ENCODE results near the gene CDH13.
A peak's percentile ranks its signal among the peaks of the same experiment; 100 is the strongest.

The CDH13 gene

GRCh38 chr16:82653550-82654511 is 27.1 kb downstream of the CDH13 start:
- DNase-seq = peak; percentile 98

DNA sequence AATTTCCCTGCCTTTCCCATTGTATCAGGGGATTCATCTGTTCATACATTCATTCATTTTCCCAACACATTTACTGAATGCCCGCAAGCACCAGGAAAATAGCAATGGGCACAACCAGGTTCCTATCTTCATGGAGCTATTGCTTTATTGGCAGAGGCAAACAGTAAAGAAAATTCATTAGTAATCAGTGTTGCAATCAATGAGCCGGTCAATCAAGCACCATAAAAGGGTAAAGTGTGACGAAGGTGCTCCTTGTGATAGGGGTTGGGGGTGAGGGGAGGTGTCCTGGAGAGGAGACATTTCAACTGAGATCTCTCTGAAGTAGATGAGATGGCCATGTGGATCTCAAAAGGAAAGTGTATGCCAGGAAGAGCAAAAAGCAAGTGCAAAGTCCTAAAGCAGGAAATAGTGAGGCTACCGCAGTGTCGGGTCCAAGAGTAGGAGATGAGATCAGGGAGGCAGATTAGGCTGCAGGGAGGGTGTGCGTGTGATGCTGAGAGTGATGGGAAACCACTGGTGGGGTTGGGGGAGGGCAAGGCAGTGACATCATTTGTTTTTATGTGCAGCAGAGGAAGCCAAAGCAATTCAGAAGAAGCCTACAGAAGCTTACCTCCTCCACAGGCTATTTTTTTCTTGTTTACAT is 28.4 kb downstream of the CDH13 start:
- peak; percentile 96 for DNase-seq

DNA sequence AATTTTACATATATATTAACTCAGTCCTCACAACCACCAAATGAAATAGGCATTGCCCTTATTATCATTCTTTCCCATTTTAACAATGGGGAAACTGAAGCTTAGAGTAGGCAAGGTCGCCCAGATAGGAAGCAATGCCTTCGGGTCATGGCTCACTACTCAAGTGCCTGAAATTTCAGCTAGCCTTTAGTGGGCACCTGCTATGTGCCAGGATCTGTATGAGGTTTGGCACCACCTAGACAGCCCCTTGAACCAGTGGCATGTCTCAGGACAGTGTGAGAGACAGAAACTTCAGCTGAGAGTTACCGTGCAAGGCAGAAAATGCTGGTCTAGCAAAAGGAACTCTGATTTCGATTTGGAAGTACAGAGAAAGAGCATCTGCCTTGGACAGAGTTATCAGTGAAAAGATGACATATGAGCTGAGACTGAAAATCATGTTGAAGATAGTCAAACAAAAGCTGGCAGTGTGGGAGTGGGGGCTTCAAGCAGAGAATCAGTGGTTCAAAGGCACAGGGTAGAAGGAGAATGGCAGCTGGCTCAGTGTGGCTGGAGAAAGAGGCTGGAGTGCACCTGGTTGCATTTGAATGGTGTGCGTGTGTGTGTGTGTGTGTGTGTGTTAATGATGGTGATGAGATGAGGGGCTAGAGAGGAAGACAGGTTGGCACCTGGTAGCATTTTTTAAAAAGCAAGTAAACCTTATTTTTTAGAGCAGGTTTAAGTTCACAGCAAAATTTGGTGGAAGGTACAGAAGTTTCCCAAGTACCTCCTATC is 29.1 kb downstream of the CDH13 start:
- no peak for DNase-seq

GRCh38 chr16:82657239-82657638 is 30.5 kb downstream of the CDH13 start:
- DNase-seq = no peak

DNA sequence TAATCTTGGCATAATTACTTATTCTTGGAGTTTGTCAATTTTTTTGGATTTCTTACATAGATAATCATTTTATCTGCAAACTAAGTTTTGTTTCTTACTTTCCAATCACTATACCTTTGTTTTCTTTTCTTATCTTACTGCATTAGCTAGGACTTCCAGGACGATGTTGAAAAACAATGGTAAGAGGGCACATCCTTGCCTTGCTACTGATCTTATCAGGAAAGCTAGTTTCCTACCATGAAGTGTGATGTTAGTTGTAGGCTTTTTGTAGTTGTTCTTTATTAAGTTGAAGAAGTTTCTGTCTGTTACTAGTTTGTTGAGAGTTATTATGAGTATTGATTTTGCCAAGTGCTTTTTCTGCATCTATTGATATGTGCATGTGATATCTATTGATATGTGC is 31.0 kb downstream of the CDH13 start:
- DNase-seq = no peak

GRCh38 chr16:82658796-82659195 is 32.0 kb downstream of the CDH13 start:
- no peak for DNase-seq

GRCh38 chr16:82660075-82660645 is 33.4 kb downstream of the CDH13 start:
- no peak for DNase-seq

GRCh38 chr16:82660966-82661365 is 34.2 kb downstream of the CDH13 start:
- DNase-seq = no peak

DNA sequence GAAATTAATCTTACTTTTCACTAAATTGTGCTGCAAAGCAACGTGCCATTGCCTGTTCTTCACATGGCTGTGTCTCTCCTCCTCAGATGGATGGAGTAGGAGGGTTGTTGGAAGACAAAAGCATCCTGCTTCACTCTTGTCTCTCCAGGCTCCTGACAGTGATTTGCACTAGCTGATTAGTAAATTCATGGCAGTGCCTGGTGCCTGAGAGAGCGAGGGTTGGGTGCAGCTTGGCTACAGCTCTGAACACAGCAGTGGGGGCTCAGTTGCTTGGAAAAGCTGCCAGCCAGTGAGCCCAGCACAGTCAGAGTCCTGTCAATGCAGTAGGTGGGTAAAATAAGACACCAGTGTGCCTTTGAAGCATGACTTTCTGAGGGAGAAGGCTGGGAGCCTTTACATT is 37.4 kb downstream of the CDH13 start:
- DNase-seq = no peak

- DNase-seq = no peak
Measured at GRCh38 chr16:82665025-82665424, 38.3 kb downstream of the CDH13 start.

- DNase-seq = no peak
Measured at GRCh38 chr16:82667437-82667836, 40.7 kb downstream of the CDH13 start.

DNA sequence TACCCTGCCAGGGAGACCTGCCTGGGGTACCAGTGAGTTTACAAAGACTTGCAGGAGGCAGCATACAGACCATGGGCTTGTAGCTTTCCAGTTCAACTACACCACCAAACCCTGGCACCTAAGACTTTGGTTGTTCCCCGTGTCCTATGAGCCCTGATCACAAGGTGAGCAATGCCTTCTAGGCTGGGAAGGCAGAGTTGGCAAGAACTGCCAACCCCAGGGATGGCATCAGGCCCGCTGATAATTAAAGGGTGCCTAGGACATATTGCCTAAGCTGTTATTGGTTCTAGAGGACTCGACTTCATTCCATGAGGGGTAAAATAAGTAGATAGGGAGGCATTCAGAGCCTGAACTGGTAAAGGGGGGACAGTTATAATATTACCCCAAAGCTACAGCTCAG is 41.3 kb downstream of the CDH13 start:
- no peak for DNase-seq

DNA sequence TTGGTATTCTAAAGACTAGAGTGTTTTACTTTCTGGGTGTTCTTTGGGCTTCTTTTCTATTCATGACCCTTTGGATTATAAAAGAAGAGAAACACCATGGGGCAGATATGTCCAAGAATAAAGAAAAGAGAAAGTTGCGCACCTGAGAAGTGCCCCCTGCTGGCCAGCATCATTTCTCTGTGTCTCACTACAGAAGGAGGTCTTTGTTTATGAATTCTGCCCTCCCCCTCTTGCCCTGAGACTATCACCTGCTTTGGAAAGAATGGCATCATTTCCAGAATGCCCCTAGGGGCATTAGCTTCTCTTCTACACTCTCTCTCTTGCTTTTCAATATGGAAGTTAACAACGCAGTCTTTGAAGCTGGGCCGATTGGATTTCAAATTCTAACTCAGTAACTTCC is 45.0 kb downstream of the CDH13 start:
- no peak for DNase-seq

DNA sequence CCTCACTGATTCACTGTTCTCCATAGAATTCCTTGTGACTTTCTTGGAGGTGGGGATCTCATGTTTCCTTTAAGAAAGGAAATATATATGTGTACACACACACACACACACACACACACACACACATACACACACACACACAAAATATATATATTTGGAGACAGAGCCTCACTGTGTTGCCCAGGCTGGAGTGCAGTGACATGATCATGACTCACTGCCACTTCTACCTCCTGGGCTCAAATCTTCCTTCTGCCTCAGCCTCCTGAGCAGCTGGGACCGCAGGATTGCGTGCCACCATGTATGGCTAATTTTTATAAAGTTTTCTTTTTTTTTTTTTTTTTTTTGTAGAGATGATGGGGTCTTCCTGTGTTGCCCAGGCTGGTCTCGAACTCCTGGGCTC is 45.9 kb downstream of the CDH13 start:
- DNase-seq = no peak

DNA sequence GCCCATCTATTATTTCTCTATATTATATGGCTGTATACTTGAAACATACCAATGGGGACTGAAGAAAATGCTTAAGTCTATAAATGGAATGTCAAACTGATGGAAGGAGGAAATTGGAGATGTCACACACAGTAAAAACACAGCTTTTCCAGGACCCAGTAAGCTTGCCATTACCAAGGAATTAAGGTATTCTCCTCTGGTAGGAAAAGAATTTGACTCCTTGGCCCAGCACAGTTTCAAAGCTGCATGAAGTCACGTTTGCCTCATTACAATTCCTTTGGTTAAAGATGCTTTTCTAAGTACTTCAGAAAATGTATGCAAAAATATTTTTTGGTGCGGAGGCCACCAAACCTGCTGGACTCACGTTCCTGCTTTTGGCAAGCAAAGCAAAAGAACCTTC is 48.5 kb downstream of the CDH13 start:
- no peak for DNase-seq

- DNase-seq = no peak
Measured at GRCh38 chr16:82681592-82681991, 54.8 kb downstream of the CDH13 start.

DNA sequence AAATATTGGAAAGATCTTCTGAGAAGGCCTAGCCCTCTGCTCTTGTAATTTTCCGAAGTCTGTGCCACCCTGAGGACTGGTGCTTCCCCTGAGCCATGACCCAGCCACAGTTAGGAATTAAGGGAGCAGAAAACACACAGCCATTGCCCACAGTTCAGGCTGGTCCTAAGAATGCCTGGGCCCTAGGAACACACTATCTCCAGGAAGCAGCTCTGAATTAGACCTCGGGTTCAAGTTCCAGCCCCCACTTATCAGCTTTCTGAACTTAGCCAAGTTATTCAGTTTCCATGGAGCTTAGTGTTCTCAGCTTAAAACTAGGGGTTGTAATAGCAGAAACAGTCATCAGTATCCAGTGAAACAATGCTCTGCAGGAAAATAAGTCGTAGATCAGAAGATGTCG is 56.0 kb downstream of the CDH13 start:
- no peak for DNase-seq

DNA sequence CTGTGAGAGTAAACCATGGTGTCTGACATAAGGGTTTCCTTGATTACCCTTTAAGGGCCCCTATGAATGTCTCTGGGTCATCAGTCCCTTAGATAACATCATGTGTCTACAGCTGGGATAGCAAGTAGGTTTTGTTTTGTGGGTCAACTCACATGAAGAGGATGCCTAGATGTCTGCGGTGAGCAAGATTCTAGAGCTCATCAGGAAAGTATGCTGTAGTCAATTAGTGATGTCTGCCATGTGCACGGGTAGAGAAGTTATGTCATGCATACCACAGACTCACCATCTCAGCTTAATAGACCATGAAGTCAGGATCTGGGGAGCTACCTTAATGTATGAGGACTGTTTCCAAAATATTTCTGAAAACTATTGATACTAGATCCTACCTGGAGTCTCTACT is 57.5 kb downstream of the CDH13 start:
- DNase-seq = peak; percentile 4

DNA sequence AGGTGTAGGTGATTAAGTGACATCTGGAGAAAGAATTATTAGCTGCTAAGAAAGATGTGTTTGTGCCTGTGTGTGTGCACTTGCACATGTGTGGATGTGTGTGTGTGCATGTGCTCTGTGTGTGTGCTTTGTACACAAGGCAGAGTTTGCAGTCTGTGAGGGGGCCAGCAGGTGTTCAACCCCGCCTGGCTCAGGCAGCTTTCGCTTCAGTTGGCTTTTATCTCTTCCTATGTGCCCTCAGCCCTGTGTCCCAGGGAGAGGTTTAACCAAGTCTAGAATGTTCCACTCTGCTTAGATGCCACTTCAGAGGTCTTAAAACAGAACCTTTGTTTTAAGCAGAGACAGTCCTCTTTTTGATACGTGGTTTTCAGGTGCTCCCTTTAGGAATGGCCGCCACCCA is 58.8 kb downstream of the CDH13 start:
- no peak for DNase-seq

- peak; percentile 52 for DNase-seq
Measured at GRCh38 chr16:82694239-82694874, 67.6 kb downstream of the CDH13 start.

DNA sequence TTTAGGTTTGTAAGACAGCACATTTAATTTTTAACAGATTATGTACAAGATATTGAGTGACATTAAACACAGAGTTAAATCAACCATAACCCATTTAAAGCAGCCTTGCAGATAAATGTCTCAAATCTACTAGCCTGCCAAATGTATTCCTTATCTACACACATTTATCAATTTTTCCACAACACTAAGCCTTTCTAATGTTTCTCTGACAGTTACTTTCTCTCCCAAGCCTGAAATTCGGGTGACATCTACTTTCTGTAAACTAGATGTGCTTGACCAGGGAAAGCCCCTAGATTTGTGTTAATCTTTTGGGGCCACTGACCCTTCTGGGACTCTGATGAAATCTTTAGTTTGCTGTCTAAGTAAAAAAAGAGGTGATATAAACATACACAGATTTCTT is 69.0 kb downstream of the CDH13 start:
- DNase-seq = no peak

DNA sequence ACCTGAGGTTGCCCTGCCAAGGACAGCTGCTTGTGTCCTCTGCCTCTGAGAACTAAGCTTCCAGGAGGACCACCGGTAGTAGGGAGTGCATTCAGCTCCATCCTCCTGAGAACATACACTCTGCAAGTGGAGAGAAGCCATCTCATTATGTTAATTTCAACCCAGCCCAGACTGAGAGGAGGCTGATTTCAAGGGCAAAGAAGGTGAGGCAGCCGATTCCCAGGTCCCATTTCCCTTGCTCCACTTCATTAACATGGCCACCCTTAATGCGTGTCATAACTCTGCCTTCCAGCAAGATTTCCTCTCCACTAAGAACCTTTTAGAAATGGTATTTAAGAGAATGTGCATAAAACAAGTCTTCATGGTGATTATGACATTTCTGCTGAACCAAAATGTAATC is 72.5 kb downstream of the CDH13 start:
- DNase-seq = no peak

Data from kidney glomerular epithelial cell (primary cell).